ENCODE results near the gene RNASEH2A.
"Not testable (repeated sequence)": the region's sequence is repeated elsewhere in the genome, so short reads cannot be mapped to it uniquely, and the experiment has no call there.

- TF ChIP-seq, protein P1, sequence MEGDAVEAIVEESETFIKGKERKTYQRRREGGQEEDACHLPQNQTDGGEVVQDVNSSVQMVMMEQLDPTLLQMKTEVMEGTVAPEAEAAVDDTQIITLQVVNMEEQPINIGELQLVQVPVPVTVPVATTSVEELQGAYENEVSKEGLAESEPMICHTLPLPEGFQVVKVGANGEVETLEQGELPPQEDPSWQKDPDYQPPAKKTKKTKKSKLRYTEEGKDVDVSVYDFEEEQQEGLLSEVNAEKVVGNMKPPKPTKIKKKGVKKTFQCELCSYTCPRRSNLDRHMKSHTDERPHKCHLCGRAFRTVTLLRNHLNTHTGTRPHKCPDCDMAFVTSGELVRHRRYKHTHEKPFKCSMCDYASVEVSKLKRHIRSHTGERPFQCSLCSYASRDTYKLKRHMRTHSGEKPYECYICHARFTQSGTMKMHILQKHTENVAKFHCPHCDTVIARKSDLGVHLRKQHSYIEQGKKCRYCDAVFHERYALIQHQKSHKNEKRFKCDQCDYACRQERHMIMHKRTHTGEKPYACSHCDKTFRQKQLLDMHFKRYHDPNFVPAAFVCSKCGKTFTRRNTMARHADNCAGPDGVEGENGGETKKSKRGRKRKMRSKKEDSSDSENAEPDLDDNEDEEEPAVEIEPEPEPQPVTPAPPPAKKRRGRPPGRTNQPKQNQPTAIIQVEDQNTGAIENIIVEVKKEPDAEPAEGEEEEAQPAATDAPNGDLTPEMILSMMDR (conservative IDR thresholded peaks at IDR 0.05 in 1 of 2, IDR thresholded peaks at IDR 0.05 in 1 of 2; ENCODE audit: extremely low read depth in 1 of 2, insufficient read depth in 1 of 2, low read depth in 1 of 2, low read length in 2 of 2): not testable (repeated sequence)
- TF ChIP-seq EZH2 (IDR thresholded peaks at IDR 0.05; ENCODE audit: borderline replicate concordance, low read length): not testable (repeated sequence)
Measured at GRCh38 chr19:12797607-12798006, 8.8 kb upstream of the RNASEH2A start.
